Left ventricle myocardium inferior (tissue), 1 donor: ENCODE data around the gene TIMM23B. TPM values are rescaled to one million over a fixed set of nuclear protein-coding genes. Genes with fewer than 3 reads are reported as not detected.
A peak's percentile ranks its signal among the peaks of the same experiment; 100 is the strongest.
"Not testable (repeated sequence)": the region's sequence is repeated elsewhere in the genome, so short reads cannot be mapped to it uniquely, and the experiment has no call there.

Experiments used
- DNase-seq: peaks from one replicate; pipeline ENCODE4 v3.0.0-alpha.2; 2020
- H3K27ac ChIP-seq: fragments of 200-600 bp; replicated peaks from 2 replicates; pipeline ENCODE4 v1.8.0; 2021
- H3K27me3 ChIP-seq: fragments of 200-600 bp; 2 replicates; pipeline ENCODE4 v1.8.0; 2021; ENCODE audit warnings: low read depth
- H3K36me3 ChIP-seq: fragments of 200-600 bp; 2 replicates; pipeline ENCODE4 v1.8.0; 2021
- H3K4me1 ChIP-seq: fragments of 200-600 bp; 2 replicates; pipeline ENCODE4 v1.8.0; 2021
- H3K4me3 ChIP-seq: fragments of 200-600 bp; 2 replicates; pipeline ENCODE4 v1.8.0; 2021; ENCODE audit warnings: mild to moderate bottlenecking, moderate library complexity
- H3K9me3 ChIP-seq: fragments of 200-600 bp; replicated peaks from 2 replicates; pipeline ENCODE4 v1.8.0; 2021
- intact Hi-C: fragments of 100-400 bp; cut with micrococcal nuclease; formaldehyde crosslinking; loops from one replicate; pipeline ENCODE4 v1.11.0; 2022
- long read RNA-seq: library from polyadenylated mRNA; unstranded; transcript quantifications from one replicate; pipeline ENCODE4 v2.0.0, GENCODE V29; 2021
- total RNA-seq: library from RNA; stranded (reverse); fragmentation: NEBNext Ultra II Directional; extraction: Animal tissue kit (Norgen Biotek cat#: 25700); gene quantifications from one replicate; pipeline ENCODE4 v1.2.1, GENCODE V29; 2021
- donor health status: DM: no; HTN: yes; CAD: no; lungs with severe emphysema.

Gene TIMM23B
- 16.1 TPM for total RNA-seq
- long read RNA-seq, partial matches to known transcripts: 5 of 11 reads
- long read RNA-seq, other reads (novel, unspliced or antisense): 3 of 11 reads

- peak; percentile 79 for DNase-seq
- peak within 1 kb of the TSS; percentile 85 for H3K27ac ChIP-seq
- H3K27me3 ChIP-seq, H3K36me3 ChIP-seq, H3K9me3 ChIP-seq, intact Hi-C loops: not testable (repeated sequence)
- peak within 1 kb of the TSS; percentile 93 for H3K4me3 ChIP-seq
- peaks cover 40% of the 10 kb centered on the region for H3K4me1 ChIP-seq
These were observed at the start of gene TIMM23B, which contains the start of gene PARG for GRCh38 chr10:49941447-49942338. Gene TIMM23B (plus strand): TSS chr10:49942053. CDS start chr10:49942195, 142 bp downstream. Gene PARG (minus strand): TSS chr10:49942027. CDS start chr10:49941725, 302 bp downstream.

- H3K36me3 ChIP-seq, DNase-seq, H3K27me3 ChIP-seq, H3K4me1 ChIP-seq, H3K27ac ChIP-seq, intact Hi-C loops, H3K4me3 ChIP-seq: not testable (repeated sequence)
- H3K9me3 ChIP-seq: peaks cover 12% of the 10 kb centered on the region
These were observed 41.9 kb upstream of the TIMM23B start for GRCh38 chr10:49899999-49900398.

GRCh38 chr10:49900406-49900805 is 41.4 kb upstream of the TIMM23B start:
- H3K36me3 ChIP-seq, H3K4me3 ChIP-seq, H3K9me3 ChIP-seq, H3K4me1 ChIP-seq, DNase-seq, intact Hi-C loops, H3K27me3 ChIP-seq, H3K27ac ChIP-seq: not testable (repeated sequence)

- H3K9me3 ChIP-seq, H3K27me3 ChIP-seq, DNase-seq, H3K4me1 ChIP-seq, H3K36me3 ChIP-seq, intact Hi-C loops, H3K27ac ChIP-seq, H3K4me3 ChIP-seq: not testable (repeated sequence)
These were observed 38.0 kb upstream of the TIMM23B start for GRCh38 chr10:49903829-49904228.

GRCh38 chr10:49908290-49909080 is 33.4 kb upstream of the TIMM23B start:
- DNase-seq, intact Hi-C loops, H3K4me3 ChIP-seq, H3K27me3 ChIP-seq, H3K27ac ChIP-seq, H3K9me3 ChIP-seq, H3K36me3 ChIP-seq, H3K4me1 ChIP-seq: not testable (repeated sequence)

GRCh38 chr10:49910295-49910694 is 31.6 kb upstream of the TIMM23B start:
- DNase-seq, H3K27ac ChIP-seq, H3K4me3 ChIP-seq, intact Hi-C loops, H3K27me3 ChIP-seq, H3K9me3 ChIP-seq, H3K4me1 ChIP-seq: not testable (repeated sequence)
- peaks cover 20% of the 10 kb centered on the region for H3K36me3 ChIP-seq

GRCh38 chr10:49916451-49916850 is 25.4 kb upstream of the TIMM23B start:
- peaks cover 32% of the 10 kb centered on the region for H3K36me3 ChIP-seq
- H3K9me3 ChIP-seq, intact Hi-C loops, H3K4me1 ChIP-seq, H3K4me3 ChIP-seq, H3K27me3 ChIP-seq, H3K27ac ChIP-seq, DNase-seq: not testable (repeated sequence)

- DNase-seq, H3K4me1 ChIP-seq, H3K27me3 ChIP-seq, H3K27ac ChIP-seq, H3K9me3 ChIP-seq, H3K4me3 ChIP-seq, intact Hi-C loops: not testable (repeated sequence)
- H3K36me3 ChIP-seq: peaks cover 34% of the 10 kb centered on the region
These were observed 23.9 kb upstream of the TIMM23B start for GRCh38 chr10:49917927-49918326.

GRCh38 chr10:49922041-49922440 is 19.8 kb upstream of the TIMM23B start:
- intact Hi-C loops, H3K4me3 ChIP-seq, H3K27ac ChIP-seq, H3K4me1 ChIP-seq, H3K27me3 ChIP-seq, H3K9me3 ChIP-seq, DNase-seq: not testable (repeated sequence)
- H3K36me3 ChIP-seq: peaks cover 25% of the 10 kb centered on the region

- DNase-seq, H3K4me1 ChIP-seq, H3K27me3 ChIP-seq, H3K4me3 ChIP-seq, H3K9me3 ChIP-seq, intact Hi-C loops, H3K27ac ChIP-seq: not testable (repeated sequence)
- H3K36me3 ChIP-seq: peaks cover 27% of the 10 kb centered on the region
These were observed 18.3 kb upstream of the TIMM23B start for GRCh38 chr10:49923572-49923971.

- H3K27ac ChIP-seq, DNase-seq, H3K4me3 ChIP-seq, H3K27me3 ChIP-seq, H3K4me1 ChIP-seq, H3K9me3 ChIP-seq, intact Hi-C loops: not testable (repeated sequence)
- peaks cover 21% of the 10 kb centered on the region for H3K36me3 ChIP-seq
These were observed 10.6 kb upstream of the TIMM23B start for GRCh38 chr10:49931276-49931675.

GRCh38 chr10:49931959-49932728 is 9.7 kb upstream of the TIMM23B start:
- H3K27me3 ChIP-seq, H3K27ac ChIP-seq, DNase-seq, H3K4me3 ChIP-seq, H3K4me1 ChIP-seq, intact Hi-C loops, H3K9me3 ChIP-seq: not testable (repeated sequence)
- peaks cover 15% of the 10 kb centered on the region for H3K36me3 ChIP-seq

- Histone ChIP-seq H3K4me3 (peak overlapping the region; percentile 93), H3K4me1 (peaks cover 40% of the 10 kb centered on the region), H3K27ac (peak overlapping the region; percentile 85)
- H3K36me3 ChIP-seq, H3K27me3 ChIP-seq, H3K9me3 ChIP-seq, DNase-seq, intact Hi-C loops: not testable (repeated sequence)
These were observed 469 bp downstream of the TIMM23B start for GRCh38 chr10:49942339-49942705.
